Measurements from ENCODE around the gene NRP2.

The NRP2 gene

DNA sequence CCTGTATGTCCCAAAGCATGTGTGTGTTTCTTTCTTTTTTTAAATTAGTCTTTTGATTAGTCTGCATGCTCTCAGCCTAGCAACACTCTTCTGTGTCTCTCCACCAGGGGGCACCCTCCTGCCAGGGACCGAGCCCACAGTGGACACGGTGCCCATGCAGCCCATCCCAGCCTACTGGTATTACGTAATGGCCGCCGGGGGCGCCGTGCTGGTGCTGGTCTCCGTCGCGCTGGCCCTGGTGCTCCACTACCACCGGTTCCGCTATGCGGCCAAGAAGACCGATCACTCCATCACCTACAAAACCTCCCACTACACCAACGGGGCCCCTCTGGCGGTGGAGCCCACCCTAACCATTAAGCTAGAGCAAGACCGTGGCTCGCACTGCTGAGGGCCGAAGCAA lies 93.8 kb downstream of the NRP2 start:
- peak; percentile 18 to 19 for DNase-seq (ENCODE audit: low read depth in 2 of 2)

DNA sequence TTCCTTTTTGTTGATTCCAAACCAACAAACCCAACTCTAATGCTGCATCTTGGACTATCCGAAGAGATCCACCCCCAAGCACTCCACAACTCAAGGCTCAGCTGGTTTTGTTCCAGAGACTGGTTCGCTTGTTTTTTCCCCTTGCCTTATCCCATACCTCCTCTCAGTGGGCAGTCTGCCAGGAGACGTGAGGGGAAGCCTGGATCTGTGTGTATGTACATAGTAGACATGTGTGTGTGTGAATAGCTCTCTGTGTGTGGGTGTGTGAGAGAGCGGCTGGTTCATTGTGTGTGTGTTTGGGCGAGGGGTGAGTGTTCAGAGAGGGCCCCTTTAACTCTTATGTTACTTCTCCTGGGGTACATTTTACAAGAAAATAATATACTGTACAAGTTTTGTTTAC lies 94.4 kb downstream of the NRP2 start:
- DNase-seq (ENCODE audit: low read depth in 2 of 2) = no peak

DNA sequence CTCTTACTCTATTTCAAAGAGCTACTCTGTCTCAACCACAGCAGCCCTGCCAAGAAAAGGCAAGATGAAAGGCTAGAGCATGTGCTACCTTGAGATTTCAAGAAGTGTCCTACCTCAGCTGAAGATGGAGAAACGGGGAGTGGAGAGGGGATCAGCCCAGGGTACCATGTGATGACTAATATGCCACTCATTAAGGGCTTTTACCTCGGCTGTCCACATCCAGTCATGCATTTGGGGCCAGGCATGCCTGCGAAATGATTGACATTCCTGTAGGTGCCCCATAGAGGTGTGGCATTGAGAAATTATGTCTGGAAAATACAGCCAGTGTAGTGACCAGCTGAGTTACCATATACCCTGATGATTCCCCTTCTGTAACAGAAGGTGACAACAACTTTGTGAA lies 96.1 kb downstream of the NRP2 start:
- DNase-seq (ENCODE audit: low read depth in 2 of 2) = no peak

DNA sequence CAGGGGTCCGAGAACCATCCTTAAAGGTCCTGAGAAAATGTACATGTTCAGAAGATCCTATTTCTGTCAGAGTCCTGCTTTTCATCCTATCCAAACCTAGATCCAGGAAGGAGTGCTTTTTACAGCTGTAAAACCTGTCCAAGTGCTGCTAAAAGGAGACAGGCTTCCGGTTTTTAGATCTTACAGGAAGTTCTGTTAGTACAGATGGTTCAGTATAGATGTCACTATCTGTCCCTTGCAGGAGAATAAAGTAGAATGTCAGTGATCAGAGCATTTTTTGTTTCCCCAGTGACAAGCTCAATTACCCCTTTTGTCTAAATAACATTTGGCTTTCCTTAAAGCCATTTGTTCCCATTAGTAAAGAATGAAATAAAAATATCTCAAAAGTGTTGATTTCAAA lies 98.3 kb downstream of the NRP2 start:
- no peak for DNase-seq (ENCODE audit: low read depth in 2 of 2)

DNA sequence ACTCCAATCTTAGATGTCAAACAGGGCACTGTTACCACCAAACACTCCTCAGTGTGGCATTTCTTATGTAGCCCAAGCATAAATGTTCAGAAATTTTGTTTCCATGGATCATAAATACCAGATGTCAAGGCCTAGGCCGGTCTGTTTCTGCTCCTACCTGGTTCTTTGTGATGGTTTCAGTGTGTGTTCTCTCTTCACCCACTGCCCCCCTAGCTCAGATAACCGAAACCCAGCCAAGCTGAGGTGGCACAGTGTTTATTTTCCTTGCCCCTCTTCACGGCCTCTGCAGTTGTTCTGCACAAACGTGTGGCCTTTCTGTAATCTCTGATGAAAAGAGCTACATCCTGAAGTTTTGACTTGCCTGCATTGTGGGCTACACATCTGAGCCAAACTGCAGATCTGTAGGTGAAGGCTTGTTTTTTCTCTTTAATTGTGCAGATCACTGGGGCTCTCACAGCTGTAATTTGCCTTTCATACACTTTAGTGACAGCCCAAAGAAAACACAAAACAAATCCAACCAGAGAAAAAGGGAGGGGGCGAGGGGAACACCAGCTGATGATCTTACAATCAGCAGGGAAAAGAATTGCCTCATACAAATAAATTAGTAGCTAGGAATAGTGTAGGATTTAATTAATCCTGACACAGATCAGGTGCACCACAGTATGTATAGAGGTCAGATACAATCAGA lies 99.1 kb downstream of the NRP2 start:
- DNase-seq (ENCODE audit: low read depth in 2 of 2) = no peak

DNA sequence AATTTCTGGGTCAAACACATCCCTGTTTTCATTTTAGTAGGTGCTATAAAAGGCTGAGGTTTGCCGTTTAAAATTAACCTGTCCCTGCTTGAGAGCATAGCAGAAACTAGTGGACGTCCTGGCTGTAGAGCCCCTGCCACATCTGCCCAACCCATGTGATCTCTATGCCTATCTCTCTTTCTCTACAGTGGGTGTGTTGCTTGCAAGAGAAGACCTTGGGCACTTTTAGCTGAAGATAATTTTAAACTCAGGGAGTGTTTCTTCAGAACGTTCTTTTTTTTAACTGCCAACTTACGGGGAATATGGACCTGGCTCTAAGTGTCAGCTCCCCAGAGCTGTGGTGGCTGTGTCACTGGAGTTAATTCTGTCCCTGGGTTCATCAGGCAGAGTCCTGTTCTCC lies 100.6 kb downstream of the NRP2 start:
- DNase-seq (ENCODE audit: low read depth in 2 of 2) = no peak

DNA sequence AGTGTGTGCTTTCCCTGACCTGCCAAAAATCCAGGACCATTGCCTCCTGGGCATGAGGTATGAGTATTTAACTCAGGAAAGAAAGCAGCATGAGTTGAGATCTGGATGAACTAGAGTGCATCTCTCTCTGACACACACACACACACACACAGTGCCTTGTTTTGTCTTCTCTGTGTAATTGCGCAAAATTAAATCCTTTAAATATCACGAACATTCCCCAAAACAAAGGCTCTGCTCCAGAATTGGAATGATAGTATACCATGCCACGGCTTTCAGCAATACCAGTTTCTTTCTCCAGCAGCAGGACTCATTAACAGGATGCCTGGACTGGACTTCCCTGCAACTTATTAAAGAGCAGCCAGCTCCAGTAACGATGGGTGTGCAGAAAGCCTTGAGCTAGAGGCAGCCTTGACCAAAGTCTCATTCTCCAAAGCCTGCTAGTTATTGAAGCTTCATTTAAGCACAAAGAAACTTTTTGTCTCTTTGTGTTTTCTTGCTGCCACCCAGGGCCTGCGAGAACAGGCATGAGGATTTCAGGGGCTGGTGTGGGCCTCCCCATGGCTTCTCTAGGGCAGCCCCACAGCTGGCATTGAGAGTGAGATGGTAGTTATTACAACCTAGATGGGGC lies 101.7 kb downstream of the NRP2 start:
- DNase-seq (ENCODE audit: low read depth in 2 of 2) = no peak

DNA sequence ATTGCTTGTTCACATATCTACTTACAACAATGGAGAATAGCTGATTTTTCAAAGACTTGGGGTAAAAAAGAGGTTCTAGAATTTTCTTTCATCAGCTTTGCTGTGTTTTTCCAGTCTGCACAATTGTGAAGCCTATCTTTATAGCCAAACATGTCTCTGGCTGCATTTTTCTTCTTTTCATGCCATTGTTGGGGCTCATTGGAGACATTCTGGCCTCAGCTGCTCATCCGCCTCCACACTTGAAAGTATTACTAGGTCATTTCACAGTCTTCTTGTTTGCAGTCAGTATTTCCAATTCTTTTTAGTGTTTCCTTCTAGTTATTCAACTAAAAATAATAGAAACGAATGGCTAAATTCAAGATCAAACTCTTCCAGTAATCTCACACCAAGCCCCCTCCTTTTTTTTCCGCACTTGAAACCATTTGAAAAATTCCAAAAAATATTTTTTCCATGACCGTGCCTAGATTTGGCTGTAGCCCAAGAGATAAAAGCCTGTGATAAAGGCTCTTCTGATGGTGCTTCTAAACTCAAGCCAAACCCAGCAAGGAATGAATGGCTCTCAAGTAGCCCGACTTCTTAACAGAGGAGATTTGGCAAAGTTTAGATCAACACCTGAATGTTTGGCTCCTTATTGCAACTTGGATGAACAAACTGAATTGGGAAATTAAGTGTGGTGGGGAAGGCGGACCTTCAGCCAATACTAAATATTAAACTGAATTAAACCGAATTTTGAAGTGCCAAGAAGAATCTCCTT lies 103.4 kb downstream of the NRP2 start:
- no peak for DNase-seq (ENCODE audit: low read depth in 2 of 2)

DNA sequence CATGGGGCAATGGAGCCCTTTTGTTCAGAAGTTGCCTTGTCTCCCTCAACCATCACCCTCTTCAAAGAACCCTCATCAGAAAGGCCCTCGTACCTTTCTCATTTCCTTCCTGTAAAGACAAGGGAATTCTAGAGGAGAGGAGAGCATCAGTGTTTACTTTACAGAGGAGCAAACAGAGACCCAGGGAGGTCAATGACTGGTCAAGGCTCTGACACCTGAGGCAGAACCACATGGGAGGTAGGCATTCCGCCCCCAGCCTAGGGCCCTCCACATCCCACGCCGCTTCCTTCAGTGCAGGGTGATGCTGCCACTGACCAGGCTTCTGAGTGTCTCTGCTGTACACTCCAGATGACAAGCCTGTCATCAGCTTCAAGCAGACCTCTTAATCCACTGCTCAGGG lies 104.7 kb downstream of the NRP2 start:
- no peak for DNase-seq (ENCODE audit: low read depth in 2 of 2)

DNA sequence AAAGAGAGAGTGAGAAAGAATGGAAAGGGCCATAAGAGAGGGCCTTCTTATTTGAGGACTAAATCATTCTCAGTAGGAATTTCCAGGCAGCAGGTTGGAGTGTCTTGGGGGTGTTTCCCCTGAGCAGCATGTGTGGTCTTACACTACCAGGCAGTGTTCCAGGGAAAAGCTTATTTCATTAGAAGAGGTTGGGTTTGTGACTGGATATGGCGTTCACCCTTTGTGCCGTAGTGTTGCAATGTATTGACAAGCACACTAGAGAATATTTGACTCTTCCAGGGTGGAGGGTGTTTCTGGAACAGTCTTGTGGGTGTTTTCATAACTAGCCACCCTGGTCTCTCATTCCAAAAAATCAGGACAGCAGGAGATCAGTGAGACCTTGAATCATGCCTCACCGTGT lies 105.5 kb downstream of the NRP2 start:
- no peak for DNase-seq (ENCODE audit: low read depth in 2 of 2)

DNA sequence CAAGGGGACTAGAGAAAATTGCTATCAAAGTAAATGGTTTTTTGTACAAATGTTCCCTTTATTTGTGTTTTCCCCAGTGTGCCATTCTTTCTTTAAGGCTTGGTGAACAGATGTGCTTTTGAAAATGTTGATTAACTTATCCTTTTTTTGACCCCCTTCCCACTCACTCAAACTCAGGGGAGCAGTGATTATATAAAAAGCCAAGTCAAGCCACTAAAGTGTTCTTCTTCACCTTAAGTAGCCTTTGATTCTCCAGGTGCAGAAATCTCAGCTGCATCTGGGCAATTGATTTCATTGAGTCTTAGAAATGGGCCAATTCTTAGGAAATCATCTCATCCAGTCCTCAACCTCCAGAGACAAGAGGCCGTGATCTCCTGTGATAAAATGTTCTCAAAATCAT lies 107.6 kb downstream of the NRP2 start:
- no peak for DNase-seq (ENCODE audit: low read depth in 2 of 2)

DNA sequence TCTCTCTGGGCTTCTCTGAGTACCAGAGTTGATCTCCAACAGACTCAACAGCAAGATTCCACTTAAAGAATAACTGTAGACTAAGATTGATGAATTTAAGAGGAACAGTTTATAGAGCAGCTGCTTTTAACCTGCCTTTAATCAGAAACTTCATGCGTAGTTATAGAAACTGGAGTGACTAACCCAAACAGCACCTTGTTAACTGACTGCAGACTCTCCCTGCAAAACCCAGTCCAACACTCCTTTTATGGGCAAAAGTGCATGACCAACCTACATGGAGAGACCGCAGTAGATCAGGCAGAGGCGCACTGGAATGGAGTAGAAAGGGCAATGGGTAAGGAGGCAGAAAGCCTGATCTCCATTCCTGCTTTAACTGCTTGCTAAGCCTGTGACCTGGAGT lies 110.6 kb downstream of the NRP2 start:
- no peak for DNase-seq (ENCODE audit: low read depth in 2 of 2)

DNA sequence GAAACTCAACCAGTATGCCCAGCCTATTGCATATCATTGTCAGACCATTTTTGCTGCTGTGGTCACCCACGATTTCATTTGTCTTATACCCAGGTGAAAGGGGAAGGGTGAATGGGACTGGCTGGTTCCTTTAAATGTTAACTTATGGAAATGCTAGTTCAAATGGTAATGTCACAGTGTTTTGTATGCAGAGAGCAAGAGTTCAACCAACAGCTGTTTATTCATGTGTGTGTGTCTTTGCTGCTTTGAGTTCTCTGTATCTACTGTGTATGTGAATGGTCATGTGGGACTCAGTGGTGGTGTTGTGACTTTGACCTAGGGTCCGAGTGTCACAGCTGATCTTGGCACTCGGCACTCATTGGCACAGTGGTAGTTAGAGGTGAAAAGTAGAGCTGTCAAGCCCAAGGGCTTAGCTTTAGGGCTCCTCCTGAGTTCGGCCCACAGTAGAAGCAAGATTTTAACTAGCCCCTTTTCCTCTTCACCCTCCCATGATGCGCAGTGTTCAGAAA lies 114.6 kb downstream of the NRP2 start:
- DNase-seq (ENCODE audit: low read depth in 2 of 2) = no peak

DNA sequence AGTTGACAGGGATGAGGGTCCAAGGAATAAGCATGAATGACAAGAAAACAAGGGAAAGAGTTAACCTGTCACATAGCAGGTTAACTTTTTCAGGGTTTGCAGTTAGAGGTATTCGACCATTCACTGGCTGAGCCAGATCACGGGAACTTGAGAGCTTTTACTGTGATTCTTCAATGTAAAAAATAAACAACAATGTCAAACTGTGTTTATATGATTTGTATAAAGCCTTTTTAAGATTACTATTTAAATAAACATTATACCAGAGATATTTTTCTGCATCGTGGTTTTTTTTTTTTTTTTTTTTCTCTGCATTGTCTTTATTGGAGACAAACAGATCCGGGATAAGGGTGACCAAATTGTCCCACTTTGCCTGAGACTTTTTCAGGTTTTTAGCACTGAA lies 115.6 kb downstream of the NRP2 start:
- no peak for DNase-seq (ENCODE audit: low read depth in 2 of 2)

DNA sequence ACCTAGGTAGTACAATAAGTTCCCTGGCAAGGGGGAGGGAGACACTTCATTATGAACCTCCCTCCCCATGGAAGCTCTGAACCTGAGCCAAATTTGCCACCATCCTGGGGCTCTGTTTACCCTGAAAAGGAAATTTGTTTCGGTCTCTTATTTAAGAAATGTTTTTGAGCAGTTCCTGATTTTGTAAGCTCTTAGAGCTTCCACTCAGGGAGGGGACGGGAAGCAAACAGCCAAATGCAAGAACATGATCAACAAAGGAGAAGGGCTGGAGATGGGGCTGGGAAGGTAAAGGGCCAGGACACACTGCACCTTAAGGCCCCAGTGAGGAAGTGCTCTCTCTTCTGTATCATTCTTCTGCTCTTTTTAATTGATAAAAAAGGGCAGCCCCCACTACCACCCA lies 117.9 kb downstream of the NRP2 start:
- DNase-seq (ENCODE audit: low read depth in 2 of 2) = no peak

DNA sequence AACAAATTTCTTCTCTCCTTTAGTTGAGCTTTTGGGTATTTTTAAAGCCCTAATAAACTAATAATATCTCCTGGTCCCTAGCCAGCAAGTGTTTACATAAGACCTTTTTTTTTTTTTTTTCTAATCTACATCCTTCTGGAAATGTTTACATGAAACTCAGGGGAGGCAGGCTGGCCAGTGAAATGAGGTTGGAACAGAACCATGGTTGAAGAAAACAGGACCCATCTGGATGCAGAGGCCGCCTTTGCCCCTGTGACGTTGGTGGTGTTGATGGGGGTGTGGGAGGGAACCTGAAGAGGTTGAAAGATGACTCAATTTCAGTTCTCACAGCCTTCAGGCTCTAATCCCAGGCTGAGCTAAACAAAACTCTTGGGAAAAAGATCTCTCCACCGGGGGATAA lies 118.5 kb downstream of the NRP2 start:
- no peak for DNase-seq (ENCODE audit: low read depth in 2 of 2)

DNA sequence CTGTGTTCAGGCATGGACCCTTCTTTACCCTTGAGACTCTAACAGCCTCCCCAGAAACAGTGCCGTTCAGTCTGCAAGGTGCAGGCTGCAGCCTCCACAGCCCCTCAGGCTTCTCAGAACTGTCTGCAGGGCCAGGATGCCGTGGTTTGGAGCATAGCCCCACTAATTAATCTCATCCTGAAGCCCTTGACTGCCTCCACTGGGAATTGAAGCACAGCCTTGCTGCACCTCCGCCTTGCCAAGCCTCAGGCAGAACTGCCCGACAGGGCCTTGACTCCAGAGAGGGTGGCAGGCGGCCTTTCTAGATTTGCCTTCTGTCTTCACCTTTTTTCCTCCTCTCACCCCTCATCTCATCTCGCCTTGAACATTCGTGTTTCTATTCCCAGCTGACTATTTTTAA lies 119.8 kb downstream of the NRP2 start:
- DNase-seq (ENCODE audit: low read depth in 2 of 2) = no peak

DNA sequence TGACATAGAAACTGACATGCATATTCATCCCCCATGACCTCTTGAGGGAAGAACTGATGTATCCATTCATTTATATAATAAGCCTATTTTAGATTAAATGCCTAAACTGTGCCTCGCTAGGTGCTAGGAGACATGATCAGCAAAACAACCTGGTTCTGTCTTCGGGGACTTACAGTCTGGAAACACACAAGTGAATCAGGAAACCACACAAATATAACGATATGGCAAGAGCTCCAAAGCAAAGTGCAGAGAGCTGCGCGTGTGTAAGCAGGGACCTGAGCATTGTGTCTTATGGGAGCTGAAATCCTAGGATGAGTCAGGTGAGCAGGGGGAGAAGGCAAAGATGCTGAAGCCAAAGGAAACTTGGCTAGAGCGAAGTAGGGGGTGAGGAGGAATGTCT lies 120.6 kb downstream of the NRP2 start:
- no peak for DNase-seq (ENCODE audit: low read depth in 2 of 2)

DNA sequence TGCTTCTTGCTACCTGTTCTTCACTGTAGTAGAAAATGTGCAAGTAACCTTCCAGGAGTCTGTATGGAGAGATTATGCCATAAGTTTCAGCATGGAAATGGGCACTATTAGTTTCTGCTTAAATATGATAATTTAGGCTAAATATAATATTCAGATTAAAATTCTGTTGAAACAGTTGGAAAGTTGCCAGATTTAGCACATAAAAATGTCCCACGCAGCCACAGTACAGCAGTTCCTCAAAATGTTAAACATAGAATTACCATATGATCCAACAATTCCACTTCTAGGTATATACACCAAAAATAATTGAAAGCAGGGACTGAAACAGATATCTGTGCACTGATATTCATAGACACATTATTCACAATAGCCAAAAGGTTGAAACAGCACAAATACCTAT lies 121.2 kb downstream of the NRP2 start:
- no peak for DNase-seq (ENCODE audit: low read depth in 2 of 2)

DNA sequence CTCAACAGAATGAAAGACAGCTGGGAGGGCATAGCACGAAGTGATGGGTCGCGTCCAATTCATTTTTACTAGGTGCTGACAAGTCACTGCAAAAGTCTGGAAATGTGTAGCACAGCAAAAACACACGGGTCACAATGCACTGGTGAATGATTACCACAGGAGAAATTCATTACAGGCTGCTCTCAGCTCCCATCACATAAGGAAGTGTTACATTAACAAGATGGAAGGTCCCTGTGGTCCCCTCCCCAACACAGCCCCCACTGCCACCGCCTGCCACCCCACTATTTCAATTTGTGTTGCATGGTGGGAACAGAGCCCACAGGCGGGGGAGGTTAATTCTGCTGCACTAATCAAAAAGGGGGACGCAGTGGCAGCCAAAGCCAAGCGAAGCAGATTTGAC lies 122.8 kb downstream of the NRP2 start:
- DNase-seq (ENCODE audit: low read depth in 2 of 2) = no peak

DNA sequence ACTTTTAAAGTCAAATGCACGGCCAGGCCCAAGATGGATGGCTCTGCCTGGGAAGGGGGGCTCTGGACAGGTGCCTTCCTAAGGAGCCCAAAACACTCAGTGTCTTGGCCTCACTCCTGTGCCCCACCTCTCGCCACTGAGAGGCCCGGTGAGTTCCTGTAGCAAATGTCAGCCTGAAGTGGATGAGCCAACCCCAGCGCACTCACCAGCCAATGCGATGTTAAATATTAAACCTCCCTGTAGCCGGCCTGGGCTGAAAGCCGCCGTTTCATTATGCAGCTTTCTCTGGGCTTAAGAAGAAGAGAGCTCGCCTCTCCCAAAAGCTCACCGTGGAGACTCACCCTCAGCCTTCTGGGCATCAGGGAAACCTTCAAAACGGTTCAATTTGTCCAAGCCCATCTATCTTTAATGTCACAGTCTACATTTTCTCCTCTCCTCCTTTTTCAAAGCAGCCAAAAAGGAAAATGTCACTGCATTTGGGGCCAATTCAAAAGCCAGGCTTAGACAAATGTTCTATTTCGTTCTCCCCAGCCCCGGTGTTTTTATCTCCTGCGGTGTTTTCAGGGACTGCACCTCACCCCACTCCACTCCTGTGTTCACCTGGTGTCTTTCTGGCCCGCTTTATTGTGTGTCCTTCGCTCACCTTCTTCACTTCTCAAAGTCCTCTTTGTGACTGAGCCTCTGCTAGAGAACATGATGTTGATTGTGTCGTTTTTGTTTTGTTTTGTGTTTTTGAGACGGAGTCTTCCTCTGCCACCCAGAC lies 124.0 kb downstream of the NRP2 start:
- no peak for DNase-seq (ENCODE audit: low read depth in 2 of 2)

DNA sequence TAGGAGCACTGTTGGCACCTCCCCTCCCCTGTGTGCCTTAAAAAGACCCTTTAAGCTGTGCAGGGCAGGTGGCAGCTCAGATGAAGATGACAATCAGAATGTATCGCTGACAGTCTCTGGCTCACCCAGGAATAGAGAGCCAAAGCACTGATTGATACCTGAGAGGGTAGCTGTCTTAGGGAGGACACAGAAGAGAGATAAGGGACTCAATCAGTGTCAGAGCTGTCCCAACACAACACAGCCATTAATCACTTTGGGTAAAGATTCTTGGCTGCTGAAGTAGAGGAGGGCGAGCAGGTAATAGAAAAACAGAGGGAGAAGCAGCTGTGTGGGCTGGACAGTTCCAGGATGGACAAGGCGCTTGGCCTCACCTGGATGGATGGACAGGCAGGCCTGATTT lies 124.9 kb downstream of the NRP2 start:
- DNase-seq (ENCODE audit: low read depth in 2 of 2) = no peak

Measured in stimulated activated CD4-positive, alpha-beta T cell treated with anti-CD3 and anti-CD28 coated beads, Interleukin-15, amount 100 ng/mL, for 48 hours (primary cell).